CD14-positive monocyte (primary cell): ENCODE results near the gene CACNB2. TPM values are rescaled to one million over a fixed set of nuclear protein-coding genes. Genes with fewer than 3 reads are reported as not detected.

Source experiments
- DNase-seq, 3 donors: peaks; one replicate each; pipeline ENCODE4 v3.0.0-alpha.2; 2011 to 2022
- H2AFZ ChIP-seq: 2 replicates; pipeline ENCODE4 v1.6.0; 2012; ENCODE audit warnings: mild to moderate bottlenecking, low read depth, low read length, inconsistent platforms; ENCODE audit not compliant: insufficient read depth, poor library complexity, severe bottlenecking
- H3K27ac ChIP-seq, 2 donors: 1 replicate in 1 of 2; 2 replicates in 1 of 2; pipeline ENCODE4 v1.5.1; 2012 to 2013; ENCODE audit warnings: low read length in 2 of 2, control low read depth in 1 of 2, inconsistent platforms in 1 of 2, low read depth in 1 of 2, mild to moderate bottlenecking in 1 of 2
- H3K27me3 ChIP-seq, 2 donors: one replicate each; pipeline versions ENCODE4 v1.6.0 to v1.6.1; 2011 to 2013; ENCODE audit warnings: low read length in 2 of 2; ENCODE audit not compliant: control insufficient read depth in 2 of 2, insufficient read depth in 2 of 2
- H3K36me3 ChIP-seq, 2 donors: replicated peaks in 1 of 2; 1 replicate in 1 of 2; 2 replicates in 1 of 2; pipeline versions ENCODE4 v1.5.1 to v1.6.1; 2012 to 2013; ENCODE audit warnings: low read length in 2 of 2, control low read depth in 1 of 2, inconsistent platforms in 1 of 2, mild to moderate bottlenecking in 1 of 2; ENCODE audit not compliant: insufficient read depth in 2 of 2, control insufficient read depth in 1 of 2
- H3K4me1 ChIP-seq, 2 donors: 1 replicate in 1 of 2; 2 replicates in 1 of 2; pipeline versions ENCODE4 v1.5.1 to v1.6.1; 2012 to 2013; ENCODE audit warnings: low read length in 2 of 2, control low read depth in 1 of 2, inconsistent platforms in 1 of 2, mild to moderate bottlenecking in 1 of 2, moderate library complexity in 1 of 2; ENCODE audit not compliant: insufficient read depth in 2 of 2, control insufficient read depth in 1 of 2
- H3K4me2 ChIP-seq: replicated peaks from 2 replicates; pipeline ENCODE3; 2012; ENCODE audit warnings: low read length, moderate library complexity, mild to moderate bottlenecking; ENCODE audit not compliant: poor library complexity, severe bottlenecking; ENCODE audit errors: extremely low read depth
- H3K4me3 ChIP-seq, 3 experiments: fragments of 200-600 bp in 1 of 3; sonication (generic) in 1 of 3; replicated peaks in 1 of 3; 1 replicate in 2 of 3; 2 replicates in 1 of 3; pipeline ENCODE4 v1.5.1; 2011 to 2013; ENCODE audit warnings: low read length in 3 of 3, mild to moderate bottlenecking in 3 of 3, control low read depth in 2 of 3, low read depth in 2 of 3, inconsistent platforms in 1 of 3, moderate library complexity in 1 of 3
- H3K79me2 ChIP-seq: 2 replicates; pipeline ENCODE4 v1.6.0; 2012; ENCODE audit warnings: mild to moderate bottlenecking, control low read depth, inconsistent platforms, low read length, moderate library complexity; ENCODE audit not compliant: insufficient read depth
- H3K9ac ChIP-seq: 2 replicates; pipeline ENCODE4 v1.6.0; 2017; ENCODE audit warnings: low read length, mild to moderate bottlenecking; ENCODE audit not compliant: insufficient read depth, poor library complexity, severe bottlenecking
- H3K9me3 ChIP-seq, 2 donors: replicated peaks in 1 of 2; 1 replicate in 1 of 2; 2 replicates in 1 of 2; pipeline versions ENCODE4 v1.5.1 to v1.6.1; 2012 to 2013; ENCODE audit warnings: low read length in 2 of 2, control low read depth in 1 of 2; ENCODE audit not compliant: control insufficient read depth in 1 of 2, insufficient read depth in 1 of 2
- H4K20me1 ChIP-seq: 2 replicates; pipeline ENCODE4 v1.6.0; 2012; ENCODE audit warnings: mild to moderate bottlenecking, low read length, control low read depth, moderate library complexity; ENCODE audit not compliant: insufficient read depth
- H3K27ac Mint-ChIP-seq, 7 donors: one replicate each; pipeline ENCODE4 v1.8.0; 2020; ENCODE audit warnings: mild to moderate bottlenecking in 7 of 7, mixed read lengths in 7 of 7, moderate library complexity in 6 of 7, inconsistent platforms in 2 of 7
- H3K27me3 Mint-ChIP-seq, 3 donors: one replicate each; pipeline ENCODE4 v1.8.0; 2021 to 2022; ENCODE audit warnings: low read depth in 3 of 3, mild to moderate bottlenecking in 3 of 3, mixed read lengths in 3 of 3, moderate library complexity in 3 of 3, inconsistent platforms in 1 of 3
- H3K36me3 Mint-ChIP-seq, 2 donors: one replicate each; pipeline ENCODE4 v1.8.0; 2020; ENCODE audit warnings: mixed read lengths in 2 of 2, inconsistent platforms in 1 of 2, mild to moderate bottlenecking in 1 of 2
- H3K4me1 Mint-ChIP-seq: one replicate; pipeline ENCODE4 v1.8.0; 2020; ENCODE audit warnings: mild to moderate bottlenecking, mixed read lengths
- H3K4me3 Mint-ChIP-seq, 2 donors: one replicate each; pipeline ENCODE4 v1.8.0; 2020; ENCODE audit warnings: mild to moderate bottlenecking in 2 of 2, mixed read lengths in 2 of 2, moderate library complexity in 1 of 2
- H3K9me3 Mint-ChIP-seq, 7 donors: one replicate each; pipeline ENCODE4 v1.8.0; 2020 to 2022; ENCODE audit warnings: mixed read lengths in 7 of 7, mild to moderate bottlenecking in 6 of 7, moderate library complexity in 6 of 7, inconsistent platforms in 2 of 7
- CTCF ChIP-seq: fragments of 200-600 bp; IDR thresholded peaks from one replicate; pipeline ENCODE4 v1.8.0; 2022; ENCODE audit warnings: antibody characterized with exemption, mild to moderate bottlenecking
- WGBS: methylation state at CpG from one replicate; pipeline ENCODE4 v1.1.5; 2013; ENCODE audit warnings: missing lambda C conversion rate; ENCODE audit not compliant: insufficient coverage; 5-methylcytosine and 5-hydroxymethylcytosine counted together
- intact Hi-C, 2 donors: fragments of 100-400 bp; cut with micrococcal nuclease; formaldehyde crosslinking; loops; one replicate each; pipeline versions ENCODE4 v1.15.0 to v1.15.1; 2023
- polyA plus RNA-seq, 3 donors: library from polyadenylated mRNA; depleted of rRNA in 1 of 3; unstranded in 2 of 3; stranded (reverse) in 1 of 3; fragments of 300-500 nt in 2 of 3; fragments of >200 nt in 1 of 3; fragmentation: Illumina TruSeq in 2 of 3; gene quantifications; 1 replicate in 2 of 3; 2 replicates in 1 of 3; pipeline ENCODE4 v1.2.3, GENCODE V29; 2012 to 2021

CACNB2 gene
- polyA plus RNA-seq, 3 donors, result 0.05 TPM; not detected in 2

- Mint-ChIP-seq H3K27me3 (peaks cover 0 to 2% (median 0%) of the 10 kb centered on the region in 3 donors), H3K4me3 (no peak overlapping the region), H3K9me3 (no peaks in the 10 kb centered on the region), H3K4me1 (peaks cover 3% of the 10 kb centered on the region), H3K36me3 (no peaks in the 10 kb centered on the region), H3K27ac (no peak overlapping the region)
- H3K4me2 ChIP-seq, result no peak overlapping the region
- H2AFZ ChIP-seq, result no peak overlapping the region
- no peaks in the 10 kb centered on the region for H3K27me3 ChIP-seq
- H3K27ac ChIP-seq, result no peak overlapping the region
- intact Hi-C loops, result no loop called here
- no peaks in the 10 kb centered on the region for H4K20me1 ChIP-seq
- DNase-seq, result no peak
- no peaks in the 10 kb centered on the region for H3K79me2 ChIP-seq
- H3K4me1 ChIP-seq, result no peaks in the 10 kb centered on the region
- WGBS, result 88% methylated on average over 2 of the region's 2 CpGs
- no peak for TF ChIP-seq CTCF
- H3K36me3 ChIP-seq, result no peaks in the 10 kb centered on the region
- no peak overlapping the region for H3K4me3 ChIP-seq
- H3K9me3 ChIP-seq, result no peaks in the 10 kb centered on the region
- H3K9ac ChIP-seq, result no peak overlapping the region
These were observed 56.8 kb downstream of the CACNB2 start for GRCh38 chr10:18196806-18197550.

GRCh38 chr10:18197706-18198105, 57.5 kb downstream of the CACNB2 start:
- H3K4me2 ChIP-seq, result no peak overlapping the region
- no peaks in the 10 kb centered on the region for H3K9me3 ChIP-seq
- TF ChIP-seq CTCF, result no peak
- intact Hi-C loops, result no loop called here
- no peaks in the 10 kb centered on the region for H3K36me3 ChIP-seq
- Mint-ChIP-seq H3K27me3 (peaks cover 0 to 2% (median 0%) of the 10 kb centered on the region in 3 donors), H3K4me3 (no peak overlapping the region), H3K27ac (no peak overlapping the region), H3K9me3 (no peaks in the 10 kb centered on the region), H3K36me3 (no peaks in the 10 kb centered on the region), H3K4me1 (peaks cover 3% of the 10 kb centered on the region)
- no peaks in the 10 kb centered on the region for H3K79me2 ChIP-seq
- no peak overlapping the region for H3K27ac ChIP-seq
- H3K27me3 ChIP-seq, result no peaks in the 10 kb centered on the region
- H3K4me1 ChIP-seq, result no peaks in the 10 kb centered on the region
- WGBS, result no CpG with 5 or more reads among the region's 2 CpGs
- no peak overlapping the region for H2AFZ ChIP-seq
- no peaks in the 10 kb centered on the region for H4K20me1 ChIP-seq
- H3K4me3 ChIP-seq, result no peak overlapping the region
- no peak overlapping the region for H3K9ac ChIP-seq
- DNase-seq, result no peak
